SK-N-SH treated with all-trans-retinoic acid at 6 μM for 48 hours (cell line): ENCODE data around the gene GMEB2.

Experiments used
- ARNTL ChIP-seq: fragments of 450-650 bp; formaldehyde crosslinking; IDR thresholded peaks from 2 replicates; pipeline ENCODE4 v1.5.0; 2020; ENCODE audit warnings: low read depth, mild to moderate bottlenecking, moderate library complexity, borderline replicate concordance
- ESRRG ChIP-seq: fragments of 250-450 bp; sonication (Bioruptor Pico); IDR thresholded peaks from 2 replicates; pipeline ENCODE4 v1.6.1; 2021; ENCODE audit warnings: mild to moderate bottlenecking
- ISL1 ChIP-seq: fragments of 250-450 bp; sonication (Bioruptor Pico); IDR thresholded peaks from 2 replicates; pipeline ENCODE4 v2.1.2; 2022; ENCODE audit warnings: mild to moderate bottlenecking, moderate library complexity
- OSR1 ChIP-seq: fragments of 250-450 bp; sonication (Bioruptor Pico); IDR thresholded peaks from 2 replicates; pipeline ENCODE4 v1.8.0; 2022; ENCODE audit warnings: moderate library complexity, mild to moderate bottlenecking, inconsistent platforms
- PPARA ChIP-seq: fragments of 250-450 bp; sonication (Bioruptor Pico); IDR thresholded peaks from 2 replicates; pipeline ENCODE4 v1.5.0; 2020; ENCODE audit warnings: mild to moderate bottlenecking, borderline replicate concordance
- RARB ChIP-seq: fragments of 250-450 bp; sonication (Bioruptor Pico); IDR thresholded peaks from 2 replicates; pipeline ENCODE4 v1.8.0; 2021; ENCODE audit warnings: mild to moderate bottlenecking, moderate library complexity
- TOX ChIP-seq: fragments of 250-450 bp; sonication (Bioruptor Pico); IDR thresholded peaks from 2 replicates; pipeline ENCODE4 v1.8.0; 2021; ENCODE audit warnings: mild to moderate bottlenecking, moderate library complexity, borderline replicate concordance
- TSHZ2 ChIP-seq: fragments of 250-450 bp; sonication (Bioruptor Pico); IDR thresholded peaks from 2 replicates; pipeline ENCODE4 v1.5.0; 2020; ENCODE audit warnings: mild to moderate bottlenecking, moderate library complexity
- ZFP30 ChIP-seq: fragments of 450-650 bp; formaldehyde crosslinking; IDR thresholded peaks from 2 replicates; pipeline ENCODE4 v1.5.0; 2022; ENCODE audit warnings: mild to moderate bottlenecking, moderate library complexity
- ZNF70 ChIP-seq: fragments of 450-650 bp; formaldehyde crosslinking; IDR thresholded peaks from 2 replicates; pipeline ENCODE4 v1.5.0; 2020; ENCODE audit warnings: mild to moderate bottlenecking, moderate library complexity
- TF ChIP-seq, protein P1 (sequence below): fragments of 250-450 bp; sonication (Bioruptor Pico); IDR thresholded peaks from 2 replicates; pipeline ENCODE4 v1.8.0; 2020; ENCODE audit warnings: mild to moderate bottlenecking, moderate library complexity, borderline replicate concordance

- TF ChIP-seq ISL1 (CRISPR knock-in tag) (no peak), ESRRG (CRISPR knock-in tag) (no peak), ZFP30 (CRISPR knock-in tag) (no peak), PPARA (CRISPR knock-in tag) (no peak), OSR1 (no peak), ZNF70 (CRISPR knock-in tag) (no peak), TSHZ2 (CRISPR knock-in tag) (no peak), ARNTL (no peak), TOX (CRISPR knock-in tag) (no peak), RARB (CRISPR knock-in tag) (no peak)
- TF ChIP-seq, protein P1, sequence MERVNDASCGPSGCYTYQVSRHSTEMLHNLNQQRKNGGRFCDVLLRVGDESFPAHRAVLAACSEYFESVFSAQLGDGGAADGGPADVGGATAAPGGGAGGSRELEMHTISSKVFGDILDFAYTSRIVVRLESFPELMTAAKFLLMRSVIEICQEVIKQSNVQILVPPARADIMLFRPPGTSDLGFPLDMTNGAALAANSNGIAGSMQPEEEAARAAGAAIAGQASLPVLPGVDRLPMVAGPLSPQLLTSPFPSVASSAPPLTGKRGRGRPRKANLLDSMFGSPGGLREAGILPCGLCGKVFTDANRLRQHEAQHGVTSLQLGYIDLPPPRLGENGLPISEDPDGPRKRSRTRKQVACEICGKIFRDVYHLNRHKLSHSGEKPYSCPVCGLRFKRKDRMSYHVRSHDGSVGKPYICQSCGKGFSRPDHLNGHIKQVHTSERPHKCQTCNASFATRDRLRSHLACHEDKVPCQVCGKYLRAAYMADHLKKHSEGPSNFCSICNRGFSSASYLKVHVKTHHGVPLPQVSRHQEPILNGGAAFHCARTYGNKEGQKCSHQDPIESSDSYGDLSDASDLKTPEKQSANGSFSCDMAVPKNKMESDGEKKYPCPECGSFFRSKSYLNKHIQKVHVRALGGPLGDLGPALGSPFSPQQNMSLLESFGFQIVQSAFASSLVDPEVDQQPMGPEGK = no peak
Measured at GRCh38 chr20:63657260-63657936, 30.5 kb upstream of the GMEB2 start.
